GM12872 (cell line): ENCODE data around the gene DVL2.

Source experiments
- TF ChIP-seq, protein P1 (sequence below): IDR thresholded peaks from 3 replicates; pipeline ENCODE4 v1.5.1; 2011; ENCODE audit warnings: low read depth, mild to moderate bottlenecking, low read length, moderate library complexity; ENCODE audit not compliant: insufficient read depth

Gene DVL2

DNA sequence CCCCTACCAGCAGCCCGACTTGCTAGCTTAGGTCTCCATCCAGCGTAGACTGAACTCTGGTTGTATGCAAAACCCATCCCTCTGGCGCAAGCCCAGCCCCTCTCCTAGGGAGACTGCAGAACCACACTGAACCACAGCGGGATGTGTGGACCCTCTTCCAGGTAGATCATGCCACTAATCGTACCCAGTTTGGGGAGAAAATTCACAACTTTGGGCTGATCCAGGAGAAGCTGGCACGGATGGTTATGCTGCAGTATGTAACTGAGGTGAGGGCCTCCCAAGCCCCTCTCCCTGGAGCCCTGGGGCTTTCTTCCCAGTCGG, 11.4 kb downstream of the DVL2 start:
- TF ChIP-seq, protein P1, sequence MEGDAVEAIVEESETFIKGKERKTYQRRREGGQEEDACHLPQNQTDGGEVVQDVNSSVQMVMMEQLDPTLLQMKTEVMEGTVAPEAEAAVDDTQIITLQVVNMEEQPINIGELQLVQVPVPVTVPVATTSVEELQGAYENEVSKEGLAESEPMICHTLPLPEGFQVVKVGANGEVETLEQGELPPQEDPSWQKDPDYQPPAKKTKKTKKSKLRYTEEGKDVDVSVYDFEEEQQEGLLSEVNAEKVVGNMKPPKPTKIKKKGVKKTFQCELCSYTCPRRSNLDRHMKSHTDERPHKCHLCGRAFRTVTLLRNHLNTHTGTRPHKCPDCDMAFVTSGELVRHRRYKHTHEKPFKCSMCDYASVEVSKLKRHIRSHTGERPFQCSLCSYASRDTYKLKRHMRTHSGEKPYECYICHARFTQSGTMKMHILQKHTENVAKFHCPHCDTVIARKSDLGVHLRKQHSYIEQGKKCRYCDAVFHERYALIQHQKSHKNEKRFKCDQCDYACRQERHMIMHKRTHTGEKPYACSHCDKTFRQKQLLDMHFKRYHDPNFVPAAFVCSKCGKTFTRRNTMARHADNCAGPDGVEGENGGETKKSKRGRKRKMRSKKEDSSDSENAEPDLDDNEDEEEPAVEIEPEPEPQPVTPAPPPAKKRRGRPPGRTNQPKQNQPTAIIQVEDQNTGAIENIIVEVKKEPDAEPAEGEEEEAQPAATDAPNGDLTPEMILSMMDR = no peak

DNA sequence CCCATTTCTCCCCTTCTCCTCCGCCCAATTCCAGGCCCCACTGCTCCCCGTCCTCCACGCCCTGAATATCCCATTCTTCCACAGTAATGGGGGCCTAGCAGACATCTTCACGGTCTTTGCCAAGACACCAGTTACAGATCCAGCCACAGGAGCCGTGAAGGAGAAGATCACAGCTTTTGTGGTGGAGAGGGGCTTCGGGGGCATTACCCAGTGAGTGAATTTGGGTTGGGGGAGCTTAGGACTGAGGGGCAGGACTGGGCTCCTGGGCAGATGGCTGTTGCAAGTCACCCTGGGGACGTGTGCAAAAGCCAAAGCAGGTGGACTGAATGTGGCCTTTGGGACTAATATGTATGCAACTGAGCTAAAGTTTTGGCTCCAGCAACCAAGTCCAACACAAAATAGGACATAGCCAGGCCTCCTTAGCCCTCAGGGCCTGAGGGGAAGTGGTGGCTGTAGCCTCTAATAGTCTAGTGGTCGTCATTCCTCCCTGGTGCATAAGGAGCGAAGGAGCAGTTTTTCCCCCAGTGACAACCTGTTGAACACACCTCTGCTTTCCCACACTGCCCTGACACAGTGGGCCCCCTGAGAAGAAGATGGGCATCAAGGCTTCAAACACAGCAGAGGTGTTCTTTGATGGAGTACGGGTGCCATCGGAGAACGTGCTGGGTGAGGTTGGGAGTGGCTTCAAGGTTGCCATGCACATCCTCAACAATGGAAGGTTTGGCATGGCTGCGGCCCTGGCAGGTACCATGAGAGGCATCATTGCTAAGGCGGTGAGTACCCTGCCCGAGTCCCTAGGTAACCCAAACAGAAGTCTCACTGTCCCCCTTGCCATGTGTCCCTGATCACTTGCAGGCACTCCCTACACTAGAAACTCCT, 12.0 kb downstream of the DVL2 start:
- TF ChIP-seq, protein P1 = no peak

DNA sequence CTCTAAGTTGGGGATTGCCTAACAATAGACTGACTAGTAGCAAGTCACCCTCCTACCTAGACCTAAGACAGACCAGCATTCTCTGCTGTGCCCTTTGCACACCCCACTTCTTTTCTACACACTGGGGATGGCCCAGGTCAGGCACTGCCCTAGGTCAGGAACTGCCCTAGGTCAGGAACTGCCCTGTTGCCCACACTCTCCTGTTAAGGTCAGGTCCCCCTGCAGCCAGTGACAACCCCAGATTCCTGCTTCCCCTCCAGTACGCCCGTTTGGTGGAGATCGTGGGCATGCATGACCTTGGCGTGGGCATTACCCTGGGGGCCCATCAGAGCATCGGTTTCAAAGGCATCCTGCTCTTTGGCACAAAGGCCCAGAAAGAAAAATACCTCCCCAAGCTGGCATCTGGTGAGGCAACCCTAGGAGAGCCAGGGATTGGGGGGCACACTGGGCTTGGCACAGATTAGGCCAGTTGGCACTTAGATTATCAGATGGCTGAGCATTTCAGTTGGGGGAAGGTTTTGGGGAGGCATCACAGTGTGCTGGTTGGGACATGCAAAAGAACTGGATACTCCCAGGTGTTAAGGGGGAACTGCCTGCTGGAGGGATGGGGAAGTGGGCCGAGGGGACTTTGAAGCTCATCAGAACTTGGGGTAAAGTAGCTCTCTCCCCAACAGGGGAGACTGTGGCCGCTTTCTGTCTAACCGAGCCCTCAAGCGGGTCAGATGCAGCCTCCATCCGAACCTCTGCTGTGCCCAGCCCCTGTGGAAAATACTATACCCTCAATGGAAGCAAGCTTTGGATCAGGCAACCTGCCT, 12.8 kb downstream of the DVL2 start:
- TF ChIP-seq, protein P1 = no peak

DNA sequence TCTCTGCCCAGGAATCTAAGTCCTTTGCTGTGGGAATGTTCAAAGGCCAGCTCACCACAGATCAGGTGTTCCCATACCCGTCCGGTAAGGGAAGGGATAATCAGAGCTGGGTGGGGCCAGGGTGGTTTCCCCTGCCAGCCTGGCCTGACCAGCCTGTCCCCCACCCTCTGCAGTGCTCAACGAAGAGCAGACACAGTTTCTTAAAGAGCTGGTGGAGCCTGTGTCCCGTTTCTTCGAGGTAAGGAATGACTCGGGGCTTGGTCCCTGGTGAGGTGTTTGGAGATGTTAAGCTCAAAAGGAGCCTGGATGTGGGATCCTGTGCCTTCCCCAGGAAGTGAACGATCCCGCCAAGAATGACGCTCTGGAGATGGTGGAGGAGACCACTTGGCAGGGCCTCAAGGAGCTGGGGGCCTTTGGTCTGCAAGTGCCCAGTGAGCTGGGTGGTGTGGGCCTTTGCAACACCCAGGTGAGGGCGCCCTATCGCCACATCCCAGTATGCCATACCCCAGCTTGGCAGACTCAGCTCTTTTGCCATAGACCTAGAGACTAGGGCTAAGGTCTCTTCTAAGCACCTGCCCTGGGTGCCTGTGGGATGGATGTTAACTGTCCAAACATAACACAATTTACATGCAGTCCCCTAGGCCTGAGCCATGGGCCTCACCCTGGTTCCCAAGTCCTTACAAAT, 13.6 kb downstream of the DVL2 start:
- TF ChIP-seq, protein P1 = peak; percentile 70

DNA sequence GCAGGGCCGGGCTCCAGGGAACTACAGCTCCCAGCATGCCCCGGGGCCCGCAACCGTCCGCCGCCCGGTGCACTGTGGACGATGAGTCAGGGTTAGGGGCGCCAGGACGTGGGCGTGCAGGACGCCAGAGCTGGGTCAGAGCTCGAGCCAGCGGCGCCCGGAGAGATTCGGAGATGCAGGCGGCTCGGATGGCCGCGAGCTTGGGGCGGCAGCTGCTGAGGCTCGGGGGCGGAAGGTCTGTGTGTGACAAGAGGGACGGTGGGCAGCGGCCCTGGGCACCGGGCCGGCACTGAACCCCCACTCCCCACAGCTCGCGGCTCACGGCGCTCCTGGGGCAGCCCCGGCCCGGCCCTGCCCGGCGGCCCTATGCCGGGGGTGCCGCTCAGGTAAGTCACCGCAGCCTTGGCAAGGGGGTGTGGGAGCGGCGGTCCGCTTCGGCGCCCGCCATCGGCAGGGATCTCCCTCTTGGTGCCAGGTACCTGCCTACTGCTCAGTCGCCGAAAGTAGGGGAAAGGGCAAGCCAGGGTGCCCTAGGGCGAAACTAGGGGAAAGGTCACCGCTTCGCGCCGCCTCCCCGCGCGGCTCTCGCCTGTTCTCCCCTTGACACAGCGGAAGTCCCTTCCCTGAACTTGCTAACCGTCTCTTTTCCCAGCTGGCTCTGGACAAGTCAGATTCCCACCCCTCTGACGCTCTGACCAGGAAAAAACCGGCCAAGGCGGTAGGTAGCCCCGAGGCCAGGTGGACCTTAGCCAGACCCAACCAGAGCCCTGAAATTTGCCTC, 14.3 kb downstream of the DVL2 start, which contains the start of the genes ACADVL and DLG4:
Gene ACADVL (plus strand): TSS at position 127 of the 781 bp plus-strand sequence. CDS start 47 bp downstream, at position 174.
Gene DLG4 (minus strand): TSS at position 25 of the 781 bp plus-strand sequence.
- TF ChIP-seq, protein P1 = no peak

DNA sequence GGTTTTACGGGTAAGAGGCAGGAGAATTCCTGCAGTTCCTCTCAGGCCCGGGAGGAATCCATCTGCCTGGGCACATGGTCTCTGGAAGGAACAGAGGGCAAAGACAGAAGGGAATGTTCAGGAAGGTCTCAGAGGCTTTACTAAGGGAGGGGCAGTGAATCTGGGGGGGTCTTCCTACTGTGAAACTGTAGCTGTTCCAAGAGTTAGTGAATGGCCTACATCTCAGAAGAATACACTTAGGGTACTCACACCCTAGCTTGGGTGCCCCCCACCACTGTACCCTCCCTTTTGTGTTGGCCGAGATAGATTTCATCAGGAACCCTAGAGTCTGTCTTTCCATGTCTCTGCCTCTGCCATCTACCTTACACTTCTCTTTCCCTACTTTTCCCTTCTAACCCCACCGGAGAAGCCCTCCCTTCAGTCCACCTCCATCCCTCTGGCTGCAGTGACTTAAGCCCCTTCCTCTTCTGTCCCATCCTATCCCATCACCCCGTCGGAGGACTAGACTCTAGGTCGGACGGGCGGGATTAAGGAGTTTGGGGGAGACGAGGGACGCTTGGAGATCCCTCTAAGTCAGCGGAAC, 15.0 kb downstream of the DVL2 start:
- TF ChIP-seq, protein P1 = no peak
